DMS79 treated with DMSO at 0.1 percent for 48 hours (cell line): ENCODE measurements around the gene RHOV.

Experiments used
- DNase-seq: peaks from one replicate; lab custom pipeline; 2025; lab: John Stamatoyannopoulos, UW

Gene RHOV

DNA sequence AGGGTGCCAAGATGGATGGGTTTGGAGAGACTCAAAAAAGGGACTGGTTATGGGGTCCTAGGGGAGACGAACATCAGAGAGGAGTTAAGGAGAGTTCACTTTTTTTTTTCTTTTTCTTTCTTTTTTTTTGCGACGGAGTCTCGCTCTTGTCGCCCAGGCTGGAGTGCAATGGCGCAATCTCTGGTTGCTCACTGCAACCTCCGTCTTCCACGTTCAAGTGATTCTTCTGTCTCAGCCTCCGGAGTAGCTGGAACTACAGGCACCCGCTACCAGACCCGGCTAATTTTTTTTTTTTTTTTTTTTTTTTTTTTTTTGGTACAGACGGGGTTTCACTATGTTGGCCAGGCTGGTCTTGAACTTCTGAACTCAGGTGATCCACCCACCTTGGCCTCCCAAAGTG lies 29.0 kb downstream of the RHOV start:
- no peak for DNase-seq

DNA sequence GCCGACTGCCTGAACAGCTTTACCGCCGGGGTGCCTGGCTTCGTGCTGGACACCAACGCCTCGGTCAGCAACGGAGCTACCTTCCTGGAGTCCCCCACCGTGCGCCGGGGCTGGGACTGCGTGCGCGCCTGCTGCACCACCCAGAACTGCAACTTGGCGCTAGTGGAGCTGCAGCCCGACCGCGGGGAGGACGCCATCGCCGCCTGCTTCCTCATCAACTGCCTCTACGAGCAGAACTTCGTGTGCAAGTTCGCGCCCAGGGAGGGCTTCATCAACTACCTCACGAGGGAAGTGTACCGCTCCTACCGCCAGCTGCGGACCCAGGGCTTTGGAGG lies 29.4 kb downstream of the RHOV start:
- no peak for DNase-seq

DNA sequence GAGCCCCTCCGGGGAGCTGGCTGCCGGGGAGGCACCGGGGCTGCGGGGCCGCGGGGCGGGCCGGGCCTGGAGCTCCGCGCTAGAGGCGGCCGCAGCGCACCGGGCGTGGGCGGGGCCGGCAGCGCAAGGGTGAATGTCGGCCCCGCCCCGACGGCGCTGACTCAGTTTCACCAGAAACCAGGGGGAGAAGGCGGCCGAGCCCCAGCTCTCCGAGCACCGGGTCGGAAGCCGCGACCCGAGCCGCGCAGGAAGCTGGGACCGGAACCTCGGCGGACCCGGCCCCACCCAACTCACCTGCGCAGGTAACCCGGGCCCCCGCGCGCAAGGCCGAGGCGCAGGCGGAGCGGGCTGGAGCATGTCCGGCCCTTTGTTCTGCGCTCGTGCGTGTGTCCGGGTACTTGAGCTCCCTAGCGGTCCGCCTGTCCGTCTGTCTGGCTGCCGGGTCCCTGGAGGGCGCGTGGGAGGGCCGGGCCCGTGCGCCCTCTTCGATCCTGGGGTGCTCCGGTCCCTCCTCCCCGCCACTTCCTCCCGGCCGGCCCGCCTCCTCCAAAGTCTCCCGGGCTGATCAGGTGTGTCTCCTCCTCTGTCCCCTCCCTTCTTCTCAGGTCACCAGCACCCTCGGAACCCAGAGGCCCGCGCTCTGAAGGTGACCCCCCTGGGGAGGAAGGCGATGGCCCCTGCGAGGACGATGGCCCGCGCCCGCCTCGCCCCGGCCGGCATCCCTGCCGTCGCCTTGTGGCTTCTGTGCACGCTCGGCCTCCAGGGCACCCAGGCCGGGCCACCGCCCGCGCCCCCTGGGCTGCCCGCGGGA lies 29.9 kb downstream of the RHOV start, which contains the start of gene SPINT1:
Gene SPINT1, plus strand, starts transcription at position 164 of the 811 bp plus-strand sequence. Its CDS starts 507 bp downstream, at position 671.
- DNase-seq, result no peak

DNA sequence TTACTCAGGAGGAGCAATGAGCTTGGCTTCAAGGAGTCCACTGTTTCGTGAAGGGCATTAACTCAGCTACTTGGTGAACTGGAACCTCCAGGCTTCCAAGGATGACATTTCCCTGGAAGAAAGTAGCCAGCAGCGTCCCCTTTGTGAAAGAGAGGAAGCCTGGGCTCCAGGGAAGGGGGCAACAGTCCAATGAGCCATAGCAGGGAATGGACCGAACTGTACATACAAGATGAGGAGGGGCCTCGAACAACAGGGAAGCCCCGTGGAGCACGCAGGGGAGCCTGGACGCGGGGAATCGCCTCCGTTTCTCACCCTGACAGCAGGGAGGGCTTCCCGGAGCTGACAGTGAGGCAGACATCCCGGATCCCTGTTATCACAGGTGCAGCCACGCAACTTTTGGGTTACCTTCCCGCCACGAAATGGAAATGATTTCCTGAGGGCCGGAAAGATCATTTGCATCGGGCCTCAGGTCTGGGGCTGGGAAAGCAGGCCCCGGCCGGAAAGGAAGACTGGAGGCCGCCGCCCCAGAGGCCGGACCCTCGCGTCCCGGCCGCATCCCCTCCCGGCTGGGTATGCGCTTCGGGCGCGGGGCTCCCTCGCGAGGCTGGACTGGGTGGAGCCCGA lies 30.7 kb downstream of the RHOV start:
- DNase-seq, result no peak

DNA sequence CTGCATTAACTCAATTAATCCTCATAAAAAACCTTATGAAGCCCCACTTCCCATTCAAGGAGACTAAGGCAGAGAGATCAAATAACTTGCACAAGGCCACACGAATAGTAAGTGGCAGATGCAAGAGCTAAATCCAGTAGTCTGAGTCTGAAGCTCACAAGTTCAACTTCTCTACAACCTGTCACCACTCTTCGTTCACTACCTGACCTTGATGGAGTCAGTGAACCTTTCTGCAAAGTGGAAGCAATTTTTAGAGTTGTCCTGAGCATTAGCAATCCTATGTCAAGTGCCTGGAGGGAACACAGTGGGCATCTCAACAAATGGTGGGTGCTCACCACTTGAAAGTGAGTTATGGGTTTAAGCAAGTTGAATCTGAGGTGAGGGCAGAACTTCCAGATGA lies 32.3 kb downstream of the RHOV start:
- no peak for DNase-seq

DNA sequence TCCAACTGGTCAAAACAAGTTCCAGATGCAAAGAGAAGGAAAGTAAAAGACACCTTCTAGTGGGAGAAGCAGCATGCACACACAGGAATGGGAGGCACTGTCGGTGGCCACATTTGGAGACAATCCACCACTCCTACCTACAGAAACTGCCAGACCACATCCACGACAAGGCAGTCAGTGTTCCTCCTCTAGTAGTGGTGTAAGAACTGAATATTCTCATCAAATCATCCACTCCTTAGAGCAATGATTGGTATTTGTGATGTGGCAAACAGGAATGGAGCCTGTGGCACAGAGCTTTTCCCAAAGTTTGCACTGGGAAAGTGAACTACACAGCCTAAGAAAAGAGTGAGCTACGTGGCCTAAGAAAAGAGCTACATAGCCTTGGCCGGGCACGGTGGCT lies 35.3 kb downstream of the RHOV start:
- DNase-seq, result no peak

DNA sequence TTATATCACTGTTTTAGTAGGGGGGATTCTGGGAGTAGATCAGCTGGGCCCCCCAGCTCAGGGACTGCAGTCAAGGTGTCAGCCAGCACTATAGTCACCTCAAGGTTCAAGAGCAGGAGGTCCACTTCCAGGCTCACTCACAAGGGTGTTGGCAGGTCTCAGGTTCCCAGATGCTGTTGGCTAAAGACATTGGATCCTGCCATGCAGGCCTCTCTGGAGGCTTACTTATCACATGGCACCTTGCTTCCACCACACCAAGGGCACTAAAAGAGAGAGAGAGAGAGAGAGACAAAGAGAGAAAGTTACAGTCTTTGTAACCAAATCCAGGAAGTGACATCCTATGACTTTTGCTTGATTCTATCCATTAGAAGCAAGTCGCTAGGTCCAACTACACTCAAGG lies 38.0 kb downstream of the RHOV start:
- no peak for DNase-seq

DNA sequence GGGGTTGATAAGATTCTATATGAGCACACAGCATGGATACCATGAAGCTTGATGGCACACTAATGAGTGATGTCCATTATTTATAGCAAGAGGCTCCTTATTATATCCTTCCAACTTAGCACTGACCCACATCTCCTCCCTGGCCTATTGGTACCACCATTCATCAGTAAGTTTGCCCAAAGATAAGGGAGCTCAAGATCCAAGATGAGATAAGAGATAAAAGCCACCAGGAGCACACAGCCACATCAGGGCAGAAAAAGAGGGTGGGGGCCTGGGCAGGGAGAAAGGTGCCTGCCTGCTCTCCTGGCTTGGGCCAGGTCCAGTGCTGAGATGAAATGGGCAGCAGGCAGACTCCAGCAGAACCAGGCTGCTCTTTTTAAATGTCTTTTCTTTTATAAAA lies 41.1 kb downstream of the RHOV start:
- no peak for DNase-seq

DNA sequence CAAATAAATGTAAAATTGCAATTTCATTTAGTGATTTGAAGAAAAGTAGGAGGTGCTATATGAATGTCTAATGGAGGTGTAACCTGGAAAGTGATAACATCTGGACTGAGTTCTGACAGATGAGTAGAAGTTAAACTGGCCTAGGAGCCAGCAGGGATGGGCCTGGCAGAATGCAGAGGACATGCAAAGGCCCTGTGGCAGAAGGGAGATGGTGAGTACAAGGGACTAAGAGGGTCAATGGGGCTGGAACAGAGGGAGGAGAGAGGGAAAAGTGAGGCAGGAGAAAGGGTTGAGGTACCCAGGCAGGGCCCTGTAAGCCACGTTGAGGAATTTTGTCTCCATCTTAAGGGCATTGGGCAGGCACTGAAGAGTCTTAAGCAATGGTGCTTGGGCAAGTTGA lies 42.2 kb downstream of the RHOV start:
- no peak for DNase-seq

DNA sequence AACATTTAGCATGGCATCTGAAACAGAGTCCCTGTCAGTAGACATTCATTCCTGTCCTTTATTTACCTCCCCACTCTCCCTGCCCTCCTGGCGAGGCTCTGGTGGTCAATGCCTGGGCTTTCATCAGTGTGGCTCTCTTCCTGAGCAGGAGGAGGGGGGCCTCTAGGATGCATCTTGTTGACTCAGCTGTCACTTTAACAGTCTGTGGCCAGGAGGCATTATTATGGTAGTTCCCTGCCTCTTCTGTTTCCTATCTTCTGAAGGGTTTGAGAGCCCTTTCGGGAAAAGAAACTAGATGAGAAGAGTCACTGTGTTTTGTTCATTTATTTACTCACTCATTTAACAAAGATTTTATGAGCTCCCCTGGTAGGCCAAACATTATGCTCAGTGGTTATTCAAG lies 43.1 kb downstream of the RHOV start:
- peak; percentile 68 for DNase-seq

DNA sequence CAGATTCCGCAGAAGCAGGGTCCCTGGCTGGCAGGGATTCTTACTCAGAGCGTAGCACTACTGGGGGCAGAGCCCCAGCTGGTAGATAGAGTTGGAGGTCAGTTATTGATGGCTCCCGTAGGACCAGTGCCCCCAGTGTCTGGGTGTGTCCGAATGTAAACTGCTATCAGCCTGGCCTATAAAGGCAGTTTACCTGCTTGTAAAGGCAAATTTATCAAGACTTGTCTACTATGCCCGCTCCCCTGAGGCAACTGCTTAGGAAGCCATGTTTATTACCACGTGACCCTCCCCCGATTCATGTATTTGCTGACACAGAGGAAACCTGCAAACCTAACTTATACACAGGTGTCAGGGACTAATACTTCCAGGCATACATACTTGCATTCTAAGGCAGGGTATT lies 44.9 kb downstream of the RHOV start:
- DNase-seq, result no peak

DNA sequence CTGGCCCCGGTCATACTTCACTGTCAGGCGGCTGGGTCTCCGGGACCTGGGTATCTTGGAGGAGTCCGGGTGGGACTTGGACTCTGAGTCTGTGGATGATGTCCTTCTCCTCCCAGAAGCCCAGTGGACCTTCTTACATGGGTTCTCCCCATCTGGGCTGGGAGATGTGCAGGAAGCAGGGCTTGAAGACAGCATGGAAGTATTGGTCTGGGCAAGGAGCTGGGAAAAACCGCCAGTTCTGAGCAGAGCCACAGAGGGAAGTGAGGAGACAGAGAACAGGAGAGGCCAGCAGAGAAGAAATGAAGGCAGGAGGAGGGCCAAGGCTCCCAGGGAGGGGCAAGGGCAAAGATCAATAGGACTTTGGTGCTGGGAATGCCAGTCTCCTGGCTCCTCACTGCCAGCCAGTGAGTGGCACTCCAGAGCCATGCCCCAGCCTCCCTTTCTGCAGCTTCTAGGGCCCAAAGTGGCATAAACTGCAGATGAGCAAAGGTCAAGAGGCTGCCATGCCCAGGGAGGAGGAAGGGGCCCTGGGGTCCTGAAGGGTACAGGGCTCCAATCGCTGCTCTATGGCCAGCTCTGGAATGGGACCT lies 45.5 kb downstream of the RHOV start, which contains the start of gene PPP1R14D:
Gene PPP1R14D, minus strand, starts transcription at position 262 of the 590 bp plus-strand sequence. Its CDS starts 67 bp downstream, at position 195.
- DNase-seq, result no peak

DNA sequence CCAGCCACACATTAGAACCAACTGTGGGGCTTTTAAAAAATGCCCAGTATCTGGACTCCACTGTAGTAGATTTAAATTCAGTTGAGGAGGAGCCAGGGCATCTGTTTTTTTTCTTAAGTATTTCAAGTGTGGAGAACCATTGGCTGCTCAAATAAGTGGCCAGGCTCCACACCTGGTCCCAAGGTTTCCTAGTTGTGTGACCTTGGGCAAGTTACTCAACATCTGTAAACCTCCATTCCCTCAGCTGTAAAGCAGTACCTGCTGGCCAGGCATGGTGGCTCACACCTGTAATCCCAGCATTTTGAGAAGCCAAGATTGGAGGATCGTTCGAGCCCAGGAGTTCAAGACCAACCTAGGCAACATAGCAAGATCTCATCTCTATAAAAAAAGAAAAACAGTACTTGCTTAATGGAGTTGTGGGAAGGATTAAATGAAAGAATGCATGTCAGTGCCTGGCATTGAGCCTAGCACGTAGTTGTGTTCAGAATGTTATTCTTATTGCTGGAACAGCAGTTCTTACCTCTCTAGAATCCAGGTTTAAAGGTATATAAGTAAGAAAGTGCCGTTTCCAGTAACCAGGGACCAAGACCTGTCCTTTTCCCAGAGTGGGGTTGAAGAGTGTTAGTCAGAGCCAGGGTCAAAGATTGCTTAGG lies 47.5 kb downstream of the RHOV start:
- DNase-seq, result no peak

DNA sequence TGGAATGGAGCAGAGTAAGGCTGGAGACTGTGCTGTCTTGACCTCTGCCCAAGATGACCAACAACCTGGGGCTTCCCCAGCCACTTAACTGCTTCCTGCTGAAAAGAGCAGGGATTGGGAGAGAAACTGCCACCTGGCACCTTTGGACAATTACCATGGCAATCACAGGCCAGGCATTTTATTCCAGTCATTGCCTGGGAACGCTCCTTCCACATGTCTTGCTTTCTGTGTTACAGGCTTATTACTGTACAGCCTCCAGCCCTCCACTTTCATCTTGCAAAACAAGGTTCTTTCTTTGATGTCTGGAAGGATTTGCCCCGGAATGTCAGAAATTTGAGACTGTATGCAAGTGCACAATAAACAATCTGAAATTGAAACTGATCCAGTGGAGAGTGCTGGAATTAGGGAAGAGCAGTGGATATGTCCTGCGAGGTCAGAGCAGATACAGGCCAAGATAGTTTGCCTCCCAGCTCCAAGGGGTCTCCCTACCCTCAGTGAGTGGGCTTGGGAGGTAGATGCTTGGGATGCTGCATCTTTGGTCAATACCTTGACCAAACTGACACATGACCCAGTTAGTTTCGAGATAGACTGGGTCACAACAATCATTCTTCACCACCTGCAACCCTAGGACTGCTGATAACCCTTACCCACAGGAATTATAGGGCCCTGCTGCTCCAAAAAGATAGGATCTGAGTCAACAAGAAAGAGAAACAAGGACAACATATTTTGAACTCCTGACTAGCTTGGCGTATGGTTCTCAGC lies 48.2 kb downstream of the RHOV start:
- DNase-seq, result no peak

DNA sequence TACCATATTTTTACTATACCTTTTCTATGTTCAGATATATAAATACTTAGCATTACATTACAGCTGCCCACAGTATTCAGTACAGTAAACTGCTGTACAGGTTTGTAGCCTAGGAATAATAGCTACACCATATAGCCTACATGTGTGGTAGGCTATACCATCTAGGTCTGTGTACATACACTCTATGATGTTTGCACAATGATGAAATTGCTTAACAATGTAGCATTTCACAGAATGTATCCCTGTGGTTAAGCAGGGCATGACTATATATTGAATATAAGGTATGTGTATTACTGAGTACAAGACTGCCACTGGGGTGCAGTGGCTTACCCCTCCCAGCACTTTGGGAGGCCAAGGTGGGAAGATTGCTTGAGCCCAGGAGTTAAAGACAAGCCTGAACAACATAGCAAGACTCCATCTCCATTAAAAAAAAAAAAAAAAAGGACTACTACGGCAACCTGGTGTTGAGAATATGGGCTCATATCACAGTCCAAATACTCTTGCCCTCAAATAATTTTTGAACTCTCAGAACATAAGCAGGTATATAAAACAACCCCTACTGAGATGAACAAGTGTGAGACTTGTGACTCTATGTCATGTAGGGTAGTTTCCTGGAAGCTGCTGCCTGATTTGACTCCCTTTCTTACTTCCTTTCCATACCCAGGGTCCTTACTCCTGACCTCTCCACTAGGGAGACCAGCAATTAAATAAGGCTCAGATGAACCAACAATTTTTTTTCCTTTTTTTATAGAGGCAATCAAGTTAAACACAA lies 50.3 kb downstream of the RHOV start:
- no peak for DNase-seq
